HG02642 (cell line): Measurements from ENCODE around the gene LRGUK.

Experiments used
- ATAC-seq: cut with Tn5 transposase; IDR thresholded peaks from one replicate; pipeline ENCODE4 v1.9.1; 2021; ENCODE audit warnings: mild to moderate bottlenecking; ENCODE audit not compliant: unreplicated experiment, poor library complexity

LRGUK gene

DNA sequence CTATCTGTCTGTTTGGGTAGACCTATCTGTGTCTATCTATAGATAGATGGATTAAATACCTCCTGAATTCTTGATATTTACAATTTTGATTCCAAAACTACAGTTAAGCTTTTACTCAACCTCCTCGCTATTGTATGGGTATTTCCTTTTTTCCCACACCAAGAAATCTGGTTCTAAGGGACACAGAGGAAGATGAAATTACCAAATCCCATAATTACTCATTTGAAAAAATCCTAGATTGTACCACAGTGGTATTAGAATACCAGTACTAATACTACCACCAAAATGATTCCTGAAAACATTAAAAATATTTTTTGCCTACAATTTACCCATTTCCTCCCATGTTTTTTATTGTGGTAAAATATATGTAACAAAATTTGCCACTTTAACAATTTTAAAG is 53.2 kb downstream of the LRGUK start:
- no peak for ATAC-seq

DNA sequence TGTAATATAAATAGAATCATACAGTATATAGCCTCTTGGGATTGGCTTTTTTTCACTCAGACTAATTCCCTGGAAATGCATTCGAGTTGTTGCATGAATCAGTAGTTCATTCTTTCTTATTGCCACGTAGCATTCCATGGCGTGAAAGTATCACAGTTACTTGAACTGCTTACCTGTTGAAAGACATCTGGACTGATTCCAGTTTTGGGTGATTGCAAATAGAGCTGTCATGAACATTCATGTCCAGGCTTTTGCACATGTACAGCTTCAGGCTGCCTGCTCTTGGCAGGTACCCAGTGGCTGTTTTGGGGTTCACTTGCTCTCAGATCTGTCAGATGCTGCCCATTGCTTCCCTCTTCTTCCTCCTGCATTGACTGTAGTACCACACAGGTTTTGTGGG is 54.9 kb downstream of the LRGUK start:
- no peak for ATAC-seq

- ATAC-seq, result no peak
Observed at GRCh38 chr7:134184767-134185166, 57.6 kb downstream of the LRGUK start.

DNA sequence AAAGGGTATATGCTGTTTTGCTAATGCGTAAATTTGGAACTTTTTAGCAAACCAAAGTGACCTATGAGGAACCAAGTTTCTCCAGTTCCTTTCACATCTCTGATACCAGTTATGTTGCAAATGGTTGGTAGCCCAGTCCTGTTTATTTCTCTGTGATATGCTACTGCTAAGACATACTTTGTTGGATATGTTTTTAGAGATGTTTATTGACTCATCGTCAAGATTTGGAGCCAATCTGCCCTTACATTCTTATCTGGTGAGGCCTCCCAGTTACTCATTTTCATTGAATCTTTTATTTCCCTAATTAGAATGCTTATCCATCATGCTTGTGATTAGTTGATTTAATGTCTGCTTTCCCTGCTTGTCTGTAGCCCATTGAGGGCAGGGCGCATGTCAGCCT is 58.9 kb downstream of the LRGUK start:
- no peak for ATAC-seq

DNA sequence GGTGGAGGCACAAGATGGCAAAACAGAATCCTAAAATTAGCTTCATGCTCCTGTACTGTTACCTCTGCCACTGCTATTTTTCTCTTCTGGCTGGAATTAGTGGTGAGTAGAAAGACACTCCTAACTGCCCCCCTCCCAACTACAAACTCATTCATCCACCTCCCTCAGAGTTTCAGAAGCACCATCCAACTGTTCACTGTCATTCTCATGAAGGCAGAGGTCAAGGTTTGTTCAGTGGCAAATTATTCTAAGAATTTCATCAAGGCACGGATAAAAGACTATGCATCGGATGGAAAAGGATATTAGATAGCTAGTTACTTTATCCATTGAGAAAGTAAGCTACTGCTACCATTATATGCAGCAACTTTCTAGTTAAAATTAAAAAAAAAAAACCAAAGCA is 59.7 kb downstream of the LRGUK start:
- no peak for ATAC-seq

GRCh38 chr7:134187893-134188292 is 60.8 kb downstream of the LRGUK start:
- no peak for ATAC-seq

- ATAC-seq, result no peak
Observed at GRCh38 chr7:134188311-134188710, 61.2 kb downstream of the LRGUK start.

DNA sequence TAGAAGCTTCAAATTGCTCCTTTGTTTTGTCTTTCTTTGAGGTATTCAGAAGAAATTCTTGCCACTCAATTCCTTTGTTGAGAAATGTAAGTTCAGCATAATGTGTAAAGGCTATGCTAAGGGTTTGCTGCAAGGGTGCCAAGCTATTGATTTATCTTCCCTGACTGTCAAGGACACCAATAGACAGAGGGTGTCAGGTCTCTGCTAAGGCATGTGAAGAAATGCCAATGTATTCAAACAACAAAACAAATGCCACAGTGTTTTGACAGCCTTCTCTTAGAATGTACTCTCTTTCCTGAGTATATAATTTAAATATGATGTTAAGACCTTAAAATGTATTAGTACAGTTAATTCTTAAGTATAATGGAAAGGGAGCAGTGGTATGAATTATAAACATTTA is 62.4 kb downstream of the LRGUK start:
- ATAC-seq, result no peak

GRCh38 chr7:134191876-134192275 is 64.7 kb downstream of the LRGUK start:
- ATAC-seq, result no peak

DNA sequence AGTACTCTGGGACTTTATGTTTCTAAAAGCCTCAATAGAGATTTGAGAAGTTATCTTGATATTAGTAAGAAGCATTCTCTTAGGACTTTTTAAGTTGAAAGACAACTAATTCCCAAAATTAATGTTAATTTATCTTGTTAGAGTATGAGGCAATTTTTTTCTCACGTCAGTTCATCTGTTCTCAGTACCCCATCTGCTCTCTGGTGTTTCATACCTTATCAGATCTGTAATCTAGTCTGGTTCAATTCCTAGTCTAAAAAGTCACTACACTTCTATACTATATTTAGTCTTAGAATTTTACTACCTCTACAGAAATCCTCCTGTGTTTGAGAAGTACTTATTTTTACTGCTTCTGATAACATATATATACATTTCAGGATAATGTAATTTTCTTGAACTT is 66.1 kb downstream of the LRGUK start:
- no peak for ATAC-seq

- no peak for ATAC-seq
Observed at GRCh38 chr7:134195252-134195651, 68.1 kb downstream of the LRGUK start.

- no peak for ATAC-seq
Observed at GRCh38 chr7:134196439-134196838, 69.3 kb downstream of the LRGUK start.

DNA sequence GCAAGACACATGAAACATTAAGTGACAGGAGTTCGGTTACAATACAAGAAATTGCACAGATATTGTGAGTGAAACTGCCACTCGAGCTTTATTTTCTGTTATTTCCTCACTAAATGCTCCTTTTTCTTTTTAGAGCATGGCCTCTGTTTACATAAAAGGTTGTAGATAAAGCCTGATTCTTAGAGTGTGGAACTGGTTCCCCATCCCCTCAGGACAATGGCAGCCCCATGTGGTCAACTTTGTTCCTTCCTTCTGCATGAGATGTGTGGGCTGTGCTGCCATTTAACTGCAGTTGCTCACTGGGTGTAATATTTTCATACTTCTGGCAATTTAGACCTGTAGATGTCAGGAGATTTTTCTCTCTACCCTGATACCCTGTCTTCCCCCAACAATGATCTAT is 70.2 kb downstream of the LRGUK start:
- no peak for ATAC-seq

- ATAC-seq, result no peak
Observed at GRCh38 chr7:134200970-134201369, 73.8 kb downstream of the LRGUK start.

GRCh38 chr7:134201569-134202261 is 74.6 kb downstream of the LRGUK start:
- ATAC-seq, result no peak

DNA sequence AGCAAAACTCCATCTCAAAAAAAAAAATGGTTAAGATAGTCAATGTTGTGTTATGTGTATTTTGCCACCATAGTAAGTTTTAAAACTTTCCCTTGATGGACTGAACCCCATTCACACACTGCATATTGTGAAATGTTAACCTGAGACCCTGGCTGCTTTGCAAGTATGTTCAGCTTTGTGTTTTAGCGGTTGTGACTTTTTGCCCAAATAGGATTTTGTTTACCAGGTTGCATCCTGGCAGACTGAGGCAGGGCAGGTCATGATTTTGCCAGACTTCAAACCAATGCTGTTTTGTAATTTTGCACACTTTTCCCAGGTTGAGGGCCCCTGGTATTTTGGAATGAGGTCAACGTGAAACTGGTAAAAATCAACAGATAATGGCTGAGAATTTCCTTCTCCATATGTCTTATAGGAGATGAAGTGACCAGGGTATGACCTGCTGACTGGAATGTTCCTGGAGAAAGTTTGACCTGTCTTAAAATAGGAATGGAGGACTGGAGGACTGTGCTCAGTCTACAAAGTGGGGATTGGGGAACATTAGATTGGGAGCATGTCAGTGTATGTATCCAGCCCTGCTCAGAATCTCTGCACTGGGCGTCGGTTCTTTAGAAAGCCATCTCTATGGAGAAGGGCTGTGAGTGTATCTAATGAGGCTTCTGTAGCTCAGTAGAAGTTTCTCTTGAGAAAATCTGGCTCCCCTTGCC is 76.2 kb downstream of the LRGUK start:
- no peak for ATAC-seq

DNA sequence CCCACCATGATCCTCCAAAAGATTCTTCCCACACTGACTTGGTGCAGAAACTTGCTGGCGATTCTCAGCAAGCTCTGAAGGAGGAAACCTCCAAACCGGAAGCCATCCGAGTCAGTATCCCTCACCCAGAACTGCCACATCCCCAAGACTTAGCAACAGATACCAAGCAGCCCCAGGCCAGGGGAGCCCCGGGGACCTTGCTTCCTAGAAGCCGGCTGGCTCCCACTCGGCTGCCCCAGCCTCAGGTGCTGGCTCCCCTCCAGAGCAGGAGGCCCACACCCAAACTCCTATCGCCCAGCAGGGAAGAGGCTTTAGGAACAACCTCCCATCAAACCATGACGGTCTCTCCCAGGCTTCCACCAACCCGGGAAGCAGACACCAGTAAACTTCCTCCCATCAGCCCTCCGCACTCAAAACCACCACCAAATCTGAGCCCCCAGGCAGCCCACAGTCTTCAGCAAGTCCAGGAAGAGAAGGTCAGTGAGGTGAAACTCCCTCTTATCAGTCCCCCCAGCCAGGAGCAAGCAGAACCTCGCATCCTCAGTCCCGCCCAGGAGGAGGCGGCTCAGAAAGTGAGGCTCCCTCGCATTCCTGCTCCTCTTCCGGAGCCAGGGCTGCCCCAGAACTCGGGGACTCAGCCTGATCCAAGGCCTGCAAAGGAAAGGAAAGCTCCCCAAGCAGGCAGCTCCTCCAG is 82.3 kb downstream of the LRGUK start:
- ATAC-seq, result no peak

- no peak for ATAC-seq
Observed at GRCh38 chr7:134210227-134210626, 83.1 kb downstream of the LRGUK start.

GRCh38 chr7:134210976-134211663 is 84.0 kb downstream of the LRGUK start:
- ATAC-seq, result no peak

- ATAC-seq, result no peak
Observed at GRCh38 chr7:134211817-134212216, 84.7 kb downstream of the LRGUK start.
